Bronchial epithelial cell (primary cell): Measurements from ENCODE around the gene ZNRF3. TPM values are rescaled to one million over a fixed set of nuclear protein-coding genes. Genes with fewer than 3 reads are reported as not detected.

Experiments
- DNase-seq: peaks from one replicate; pipeline ENCODE4 v3.0.0-alpha.2; 2010; ENCODE audit warnings: low read depth
- FAIRE-seq: peaks from 2 replicates; lab custom pipeline; 2011; peaks lifted over from hg19 to GRCh38; lab: Jason Lieb, UNC
- H3K27me3 ChIP-seq: 2 replicates; pipeline ENCODE4 v1.5.1; 2011; ENCODE audit warnings: low read length; ENCODE audit not compliant: control insufficient read depth, insufficient read depth
- H3K36me3 ChIP-seq: 2 replicates; pipeline ENCODE4 v1.5.1; 2011; ENCODE audit warnings: low read length; ENCODE audit not compliant: control insufficient read depth, insufficient read depth
- H3K4me3 ChIP-seq: 2 replicates; pipeline ENCODE4 v1.5.1; 2011; ENCODE audit warnings: mild to moderate bottlenecking, low read depth, low read length, control low read depth
- total RNA-seq: library from RNA; depleted of rRNA; stranded (reverse); fragments of >200 nt; gene quantifications from 2 replicates; pipeline ENCODE4 v1.2.1, GENCODE V29; 2014
- TF ChIP-seq, protein P1 (sequence below): IDR thresholded peaks from 2 replicates; pipeline ENCODE4 v1.5.1; 2011; ENCODE audit warnings: mild to moderate bottlenecking, moderate library complexity, low read length, control low read depth, inconsistent platforms; ENCODE audit not compliant: insufficient read depth, severe bottlenecking

The ZNRF3 gene
- total RNA-seq, 1 donor from 2014 or later: 3.4 TPM

DNA sequence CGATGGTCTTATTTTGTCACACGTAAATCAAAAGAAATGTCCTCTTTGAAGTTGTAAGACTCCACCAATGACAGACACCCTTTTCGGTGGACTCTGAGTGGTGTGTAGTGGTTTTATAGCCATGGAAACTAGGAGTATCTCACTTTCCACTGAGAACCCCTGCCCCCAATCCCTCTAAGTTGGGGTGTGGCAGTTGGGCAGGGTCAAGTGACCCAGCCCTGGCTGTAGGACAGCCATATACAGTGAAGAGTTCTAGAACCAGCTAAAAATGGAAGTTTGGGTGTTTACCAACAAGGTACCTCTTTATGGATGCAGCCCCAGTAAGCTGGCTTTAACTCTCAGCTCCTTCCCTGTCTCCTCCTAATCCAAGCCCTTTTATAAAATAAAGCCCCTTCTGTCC is 173.1 kb downstream of the ZNRF3 start:
- no peak overlapping the region for H3K4me3 ChIP-seq
- TF ChIP-seq, protein P1, sequence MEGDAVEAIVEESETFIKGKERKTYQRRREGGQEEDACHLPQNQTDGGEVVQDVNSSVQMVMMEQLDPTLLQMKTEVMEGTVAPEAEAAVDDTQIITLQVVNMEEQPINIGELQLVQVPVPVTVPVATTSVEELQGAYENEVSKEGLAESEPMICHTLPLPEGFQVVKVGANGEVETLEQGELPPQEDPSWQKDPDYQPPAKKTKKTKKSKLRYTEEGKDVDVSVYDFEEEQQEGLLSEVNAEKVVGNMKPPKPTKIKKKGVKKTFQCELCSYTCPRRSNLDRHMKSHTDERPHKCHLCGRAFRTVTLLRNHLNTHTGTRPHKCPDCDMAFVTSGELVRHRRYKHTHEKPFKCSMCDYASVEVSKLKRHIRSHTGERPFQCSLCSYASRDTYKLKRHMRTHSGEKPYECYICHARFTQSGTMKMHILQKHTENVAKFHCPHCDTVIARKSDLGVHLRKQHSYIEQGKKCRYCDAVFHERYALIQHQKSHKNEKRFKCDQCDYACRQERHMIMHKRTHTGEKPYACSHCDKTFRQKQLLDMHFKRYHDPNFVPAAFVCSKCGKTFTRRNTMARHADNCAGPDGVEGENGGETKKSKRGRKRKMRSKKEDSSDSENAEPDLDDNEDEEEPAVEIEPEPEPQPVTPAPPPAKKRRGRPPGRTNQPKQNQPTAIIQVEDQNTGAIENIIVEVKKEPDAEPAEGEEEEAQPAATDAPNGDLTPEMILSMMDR: no peak
- H3K36me3 ChIP-seq: no peaks in the 10 kb centered on the region
- FAIRE-seq: no peak
- no peak for DNase-seq
- H3K27me3 ChIP-seq: no peaks in the 10 kb centered on the region

GRCh38 chr22:29060251-29060869 is 177.0 kb downstream of the ZNRF3 start:
- Histone ChIP-seq H3K27me3 (no peaks in the 10 kb centered on the region), H3K4me3 (no peak overlapping the region), H3K36me3 (no peaks in the 10 kb centered on the region)
- FAIRE-seq (no peak), DNase-seq (no peak)
- TF ChIP-seq, protein P1: no peak

GRCh38 chr22:29060931-29061330 is 177.6 kb downstream of the ZNRF3 start:
- H3K36me3 ChIP-seq: no peaks in the 10 kb centered on the region
- H3K4me3 ChIP-seq: no peak overlapping the region
- DNase-seq (no peak), FAIRE-seq (no peak)
- H3K27me3 ChIP-seq: no peaks in the 10 kb centered on the region
- TF ChIP-seq, protein P1: no peak

- TF ChIP-seq, protein P1: no peak
- Histone ChIP-seq H3K36me3 (no peaks in the 10 kb centered on the region), H3K4me3 (no peak within 1 kb of the TSS), H3K27me3 (no peaks in the 10 kb centered on the region)
- FAIRE-seq (no peak), DNase-seq (no peak)
These were observed 178.4 kb downstream of the ZNRF3 start, which contains the start of gene C22orf31 for GRCh38 chr22:29061773-29062172. Gene C22orf31 (minus strand): TSS chr22:29061831. CDS start chr22:29061792, 39 bp downstream.

DNA sequence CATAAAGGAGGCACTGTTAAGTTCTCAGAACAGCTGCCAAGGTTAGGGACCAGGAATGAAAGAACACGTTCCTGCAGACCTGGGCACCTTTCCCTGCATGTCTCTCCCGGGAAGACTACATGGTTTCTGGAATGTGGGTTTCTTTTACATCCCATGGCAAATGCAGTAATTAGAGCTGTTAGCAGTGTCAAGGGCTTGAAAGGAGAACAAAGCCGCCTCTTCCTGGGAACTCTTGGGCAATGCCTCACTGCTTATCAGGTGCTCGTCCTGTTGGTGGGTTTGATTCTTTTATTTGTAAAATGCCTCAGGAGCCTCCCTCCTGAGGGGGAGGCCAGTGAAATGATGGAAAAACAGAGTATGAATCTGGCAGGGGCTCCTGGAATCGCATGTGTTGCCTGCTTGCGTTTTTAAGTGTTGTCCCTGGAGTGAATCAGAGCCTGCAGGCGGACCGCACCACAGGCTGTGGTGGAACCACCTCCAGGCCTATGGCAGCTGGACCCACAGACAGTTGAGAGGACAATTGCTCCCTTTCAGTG is 179.0 kb downstream of the ZNRF3 start:
- H3K27me3 ChIP-seq: no peaks in the 10 kb centered on the region
- no peaks in the 10 kb centered on the region for H3K36me3 ChIP-seq
- DNase-seq (no peak), FAIRE-seq (no peak)
- no peak overlapping the region for H3K4me3 ChIP-seq
- TF ChIP-seq, protein P1: no peak
